Measurements from ENCODE around the gene SLC14A1. TPM values are rescaled to one million over a fixed set of nuclear protein-coding genes. Genes with fewer than 3 reads are reported as not detected.
"Not testable (repeated sequence)": the region's sequence is repeated elsewhere in the genome, so short reads cannot be mapped to it uniquely, and the experiment has no call there.

Gene SLC14A1
- total RNA-seq, 3 donors from 2014 or later: 0.64 to 2.6 (median 2.3) TPM

DNA sequence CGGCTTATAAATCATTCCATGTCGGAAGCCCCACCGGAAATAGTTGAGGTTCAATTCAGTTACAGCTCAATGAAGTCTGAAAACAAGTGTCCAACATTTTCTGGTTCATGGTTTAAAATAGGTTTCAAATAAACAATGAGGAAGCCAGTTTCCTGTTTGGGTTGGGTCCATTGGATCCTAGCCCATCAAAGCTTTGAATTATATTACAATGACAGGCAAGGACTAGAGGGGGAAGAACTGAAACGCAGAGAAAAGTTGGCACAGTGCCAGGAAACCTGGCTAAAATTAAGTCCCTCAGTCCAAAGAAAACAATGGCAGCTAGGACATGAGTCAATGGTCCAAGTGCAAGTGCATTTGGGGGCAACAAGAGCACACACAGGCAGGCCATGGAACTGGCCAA lies 32.0 kb downstream of the SLC14A1 start:
- no peak overlapping the region for H3K4me3 ChIP-seq
- TF ChIP-seq POLR2AphosphoS5 (IDR thresholded peaks at IDR 0.05) (no peak), POLR2A (IDR thresholded peaks at IDR 0.05) (no peak)
- TF ChIP-seq, protein P1, sequence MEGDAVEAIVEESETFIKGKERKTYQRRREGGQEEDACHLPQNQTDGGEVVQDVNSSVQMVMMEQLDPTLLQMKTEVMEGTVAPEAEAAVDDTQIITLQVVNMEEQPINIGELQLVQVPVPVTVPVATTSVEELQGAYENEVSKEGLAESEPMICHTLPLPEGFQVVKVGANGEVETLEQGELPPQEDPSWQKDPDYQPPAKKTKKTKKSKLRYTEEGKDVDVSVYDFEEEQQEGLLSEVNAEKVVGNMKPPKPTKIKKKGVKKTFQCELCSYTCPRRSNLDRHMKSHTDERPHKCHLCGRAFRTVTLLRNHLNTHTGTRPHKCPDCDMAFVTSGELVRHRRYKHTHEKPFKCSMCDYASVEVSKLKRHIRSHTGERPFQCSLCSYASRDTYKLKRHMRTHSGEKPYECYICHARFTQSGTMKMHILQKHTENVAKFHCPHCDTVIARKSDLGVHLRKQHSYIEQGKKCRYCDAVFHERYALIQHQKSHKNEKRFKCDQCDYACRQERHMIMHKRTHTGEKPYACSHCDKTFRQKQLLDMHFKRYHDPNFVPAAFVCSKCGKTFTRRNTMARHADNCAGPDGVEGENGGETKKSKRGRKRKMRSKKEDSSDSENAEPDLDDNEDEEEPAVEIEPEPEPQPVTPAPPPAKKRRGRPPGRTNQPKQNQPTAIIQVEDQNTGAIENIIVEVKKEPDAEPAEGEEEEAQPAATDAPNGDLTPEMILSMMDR (IDR thresholded peaks at IDR 0.05): no peak
- no peaks in the 10 kb centered on the region for H3K36me3 ChIP-seq
- H3K9me3 ChIP-seq: no peaks in the 10 kb centered on the region
- intact Hi-C loops (cut with DNase I; ENCODE audit: low total_unique reads): no loop called here
- H3K4me1 ChIP-seq: no peaks in the 10 kb centered on the region
- peak; percentile 38 to 54 for DNase-seq (ENCODE audit: low spot score in 2 of 2)
- no peaks in the 10 kb centered on the region for H3K27me3 ChIP-seq
- H3K27ac ChIP-seq: peak overlapping the region in 1 of 2 donors; percentile 28

DNA sequence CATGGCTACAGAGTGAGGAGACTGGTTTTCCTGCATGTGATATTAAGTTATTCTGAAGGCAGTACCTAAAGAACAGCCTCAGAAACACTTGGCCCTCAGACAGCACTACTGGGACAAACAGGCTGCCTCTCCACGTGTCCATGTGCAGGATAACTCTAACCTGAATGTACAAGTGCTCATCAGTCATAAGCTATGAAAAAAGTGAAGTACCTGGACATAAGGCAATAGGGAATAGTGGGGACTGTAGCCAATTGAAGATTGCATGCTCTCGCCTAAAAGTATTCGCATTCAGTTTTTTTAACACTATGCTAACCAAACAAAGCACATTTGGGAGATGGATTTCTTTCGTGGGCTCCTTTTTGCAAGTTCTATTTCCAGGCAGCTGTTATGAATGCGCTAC lies 33.0 kb downstream of the SLC14A1 start:
- no peaks in the 10 kb centered on the region for H3K4me1 ChIP-seq
- TF ChIP-seq POLR2A (IDR thresholded peaks at IDR 0.05) (no peak), POLR2AphosphoS5 (IDR thresholded peaks at IDR 0.05) (no peak)
- TF ChIP-seq, protein P1 (IDR thresholded peaks at IDR 0.05): no peak
- no peaks in the 10 kb centered on the region for H3K27me3 ChIP-seq
- DNase-seq (ENCODE audit: low spot score in 2 of 2): no peak
- intact Hi-C loops (cut with DNase I; ENCODE audit: low total_unique reads): no loop called here
- H3K36me3 ChIP-seq: no peaks in the 10 kb centered on the region
- no peaks in the 10 kb centered on the region for H3K9me3 ChIP-seq
- H3K4me3 ChIP-seq: no peak overlapping the region
- H3K27ac ChIP-seq: no peak overlapping the region

DNA sequence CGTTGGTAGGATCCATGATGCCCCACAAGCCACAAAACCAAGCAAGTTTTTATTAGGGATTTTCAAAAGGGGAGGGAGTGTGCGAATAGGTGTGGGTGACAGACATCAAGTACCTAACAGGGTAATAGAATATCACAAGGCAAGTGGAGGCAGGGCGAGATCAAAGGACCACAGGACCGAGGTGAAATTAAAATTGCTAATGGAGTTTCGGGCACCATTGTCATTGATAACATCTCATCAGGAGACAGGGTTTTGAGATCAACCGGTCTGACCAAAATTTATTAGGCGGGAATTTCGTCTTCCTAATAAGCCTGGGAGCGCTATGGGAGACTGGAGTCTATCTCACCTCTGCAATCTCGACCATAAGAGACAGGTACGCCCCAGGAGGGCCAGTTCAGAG lies 33.7 kb downstream of the SLC14A1 start:
- H3K4me3 ChIP-seq; H3K27me3 ChIP-seq; DNase-seq (ENCODE audit: low spot score in 2 of 2); H3K36me3 ChIP-seq; H3K27ac ChIP-seq; H3K4me1 ChIP-seq; H3K9me3 ChIP-seq; intact Hi-C loops (cut with DNase I; ENCODE audit: low total_unique reads): not testable (repeated sequence)

DNA sequence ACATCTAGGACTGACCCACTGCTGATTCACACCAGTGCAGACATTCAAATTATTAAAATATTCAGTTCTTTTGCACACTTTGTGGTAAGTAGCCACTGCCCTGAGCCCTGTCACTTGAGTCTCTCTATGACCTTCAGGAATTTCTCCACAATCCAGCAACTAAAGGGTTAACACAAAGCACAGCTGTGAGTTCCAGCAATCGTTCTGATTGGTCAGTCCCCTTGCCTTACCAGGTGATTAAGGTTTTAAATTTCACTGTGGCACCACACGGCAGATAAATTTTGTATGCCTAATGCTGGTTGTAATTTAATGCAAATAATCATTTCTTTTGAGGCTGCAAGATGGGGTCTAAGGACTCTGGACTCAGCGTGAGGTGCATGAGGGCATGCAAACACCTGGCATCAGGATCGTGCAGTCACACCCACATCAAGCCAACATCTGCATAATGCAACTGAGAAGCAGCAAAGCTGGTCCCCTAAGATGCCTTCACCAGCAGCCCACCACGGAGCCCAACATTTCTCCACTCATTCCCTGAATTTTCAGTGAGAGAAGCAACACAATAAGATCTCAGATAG lies 36.6 kb downstream of the SLC14A1 start:
- no peaks in the 10 kb centered on the region for H3K4me1 ChIP-seq
- no peaks in the 10 kb centered on the region for H3K27me3 ChIP-seq
- no peaks in the 10 kb centered on the region for H3K36me3 ChIP-seq
- DNase-seq (ENCODE audit: low spot score in 2 of 2): no peak
- no peak overlapping the region for H3K27ac ChIP-seq
- H3K9me3 ChIP-seq: no peaks in the 10 kb centered on the region
- no peak overlapping the region for H3K4me3 ChIP-seq
- intact Hi-C loops (cut with DNase I; ENCODE audit: low total_unique reads): no loop called here
- TF ChIP-seq POLR2A (IDR thresholded peaks at IDR 0.05) (no peak), POLR2AphosphoS5 (IDR thresholded peaks at IDR 0.05) (no peak)
- TF ChIP-seq, protein P1 (IDR thresholded peaks at IDR 0.05): no peak

DNA sequence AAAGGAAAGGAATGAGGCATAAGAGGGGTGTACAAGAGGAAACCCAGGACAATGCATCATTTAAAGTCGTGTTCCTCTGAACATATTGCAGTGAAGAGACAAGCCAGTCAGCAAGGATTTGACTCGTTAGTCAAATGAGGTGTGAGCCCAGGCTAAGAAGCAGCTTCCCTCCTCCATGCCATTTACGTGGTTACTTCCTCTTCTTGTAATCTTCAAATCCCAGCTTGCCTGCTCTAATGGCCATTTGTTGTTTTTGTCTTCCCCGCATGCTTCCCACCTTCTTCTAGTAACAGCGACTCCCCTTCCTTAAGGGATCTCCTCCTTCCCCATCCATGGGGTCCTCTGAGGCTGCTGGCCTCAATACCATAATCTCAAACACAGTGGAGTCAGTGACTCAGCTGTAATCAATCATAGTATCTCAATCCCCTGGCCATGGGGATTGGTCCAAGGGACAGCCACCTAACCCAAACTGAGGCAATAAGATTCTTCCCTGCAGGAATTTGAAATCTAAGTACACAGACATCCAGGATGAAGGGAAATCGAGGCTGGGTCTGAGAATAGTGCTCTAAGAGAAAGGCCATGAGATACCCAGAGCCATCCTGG lies 37.6 kb downstream of the SLC14A1 start:
- Histone ChIP-seq H3K9me3 (no peaks in the 10 kb centered on the region), H3K4me3 (no peak overlapping the region), H3K27ac (no peak overlapping the region), H3K36me3 (no peaks in the 10 kb centered on the region), H3K27me3 (no peaks in the 10 kb centered on the region), H3K4me1 (no peaks in the 10 kb centered on the region)
- DNase-seq (ENCODE audit: low spot score in 2 of 2): no peak
- TF ChIP-seq POLR2A (IDR thresholded peaks at IDR 0.05): no peak
- TF ChIP-seq, protein P1 (IDR thresholded peaks at IDR 0.05): no peak
- TF ChIP-seq POLR2AphosphoS5 (IDR thresholded peaks at IDR 0.05): no peak
- intact Hi-C loops (cut with DNase I; ENCODE audit: low total_unique reads): no loop called here

All from breast epithelium (tissue), 4 donors.